ENCODE data around the gene FXR1.
"Not testable (repeated sequence)": the region's sequence is repeated elsewhere in the genome, so short reads cannot be mapped to it uniquely, and the experiment has no call there.

FXR1 gene

DNA sequence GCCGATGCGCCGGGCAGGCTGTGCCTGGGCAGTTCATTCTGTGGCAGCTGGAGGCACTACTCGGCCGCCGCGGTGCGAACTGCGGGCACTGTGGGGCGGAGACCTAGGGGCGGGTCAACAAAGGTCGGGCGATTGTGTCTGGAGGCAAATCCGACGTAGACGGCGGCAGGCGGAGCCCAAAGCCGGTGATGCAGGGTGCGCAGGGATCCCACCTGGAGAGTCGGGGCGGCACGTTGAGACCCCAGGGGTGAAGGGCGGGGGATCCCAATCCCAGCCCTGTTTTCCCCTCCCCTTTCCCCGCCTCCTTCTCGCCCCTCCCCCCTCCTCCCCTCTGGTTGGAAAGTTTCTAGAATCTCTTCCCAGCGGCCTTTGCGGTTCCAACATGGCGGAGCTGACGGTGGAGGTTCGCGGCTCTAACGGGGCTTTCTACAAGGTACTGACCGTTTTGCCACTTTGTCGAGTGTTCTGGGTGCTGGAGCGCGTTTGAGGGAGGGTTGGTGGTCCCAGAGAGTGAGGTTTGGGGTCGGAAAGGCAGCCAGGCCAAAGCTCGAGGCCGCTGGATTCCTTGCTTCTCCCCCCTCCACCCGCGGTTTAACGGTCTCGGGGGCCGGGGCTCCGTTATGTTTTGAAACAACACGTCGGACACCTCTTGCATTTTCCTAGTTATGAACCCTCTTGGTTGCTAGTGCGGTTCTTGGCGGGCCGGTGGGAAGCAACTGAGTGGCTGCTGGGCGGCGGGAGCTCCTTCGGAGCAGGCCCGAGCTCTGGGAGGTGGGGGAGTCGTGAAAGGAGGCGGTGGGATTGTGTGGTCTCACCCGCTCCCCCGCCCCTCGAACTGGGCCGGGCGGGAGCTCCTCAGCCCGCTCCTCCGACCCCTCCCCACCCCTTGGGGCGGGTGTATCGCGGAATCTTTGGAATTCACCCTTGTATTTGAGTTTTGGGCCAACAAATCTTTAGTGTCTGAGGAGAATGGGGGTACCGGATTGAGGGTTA is at the start of gene FXR1:
Gene FXR1 (plus strand): TSS at position 367 of the 993 bp plus-strand sequence. CDS start 16 bp downstream, at position 383.
- peak; percentile 89 for DNase-seq (ENCODE audit: low read depth)

GRCh38 chr3:180870008-180870699 is 42.3 kb upstream of the FXR1 start:
- no peak for DNase-seq (ENCODE audit: low read depth)

DNA sequence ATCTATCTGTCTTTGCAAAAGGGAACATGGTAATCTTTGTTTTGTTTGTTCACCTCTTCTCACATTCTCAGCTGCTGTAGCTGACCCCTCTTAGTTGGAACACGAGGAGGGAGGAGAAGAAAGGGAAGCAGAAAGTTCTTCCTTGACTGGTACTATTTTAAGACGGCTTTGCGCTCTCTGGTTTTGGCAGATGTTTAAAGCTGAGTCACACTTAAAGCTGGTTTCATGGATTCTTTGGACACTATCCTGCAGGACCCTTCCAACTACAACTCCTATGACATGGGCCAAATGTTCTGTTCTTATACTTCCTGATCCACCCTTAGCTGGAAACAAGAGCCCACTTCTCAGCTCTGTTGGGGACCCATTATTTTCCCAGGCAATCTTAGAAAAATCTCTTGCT is 40.6 kb upstream of the FXR1 start:
- no peak for DNase-seq (ENCODE audit: low read depth)

- DNase-seq (ENCODE audit: low read depth): not testable (repeated sequence)
These were observed 40.0 kb upstream of the FXR1 start for GRCh38 chr3:180872430-180872829.

DNA sequence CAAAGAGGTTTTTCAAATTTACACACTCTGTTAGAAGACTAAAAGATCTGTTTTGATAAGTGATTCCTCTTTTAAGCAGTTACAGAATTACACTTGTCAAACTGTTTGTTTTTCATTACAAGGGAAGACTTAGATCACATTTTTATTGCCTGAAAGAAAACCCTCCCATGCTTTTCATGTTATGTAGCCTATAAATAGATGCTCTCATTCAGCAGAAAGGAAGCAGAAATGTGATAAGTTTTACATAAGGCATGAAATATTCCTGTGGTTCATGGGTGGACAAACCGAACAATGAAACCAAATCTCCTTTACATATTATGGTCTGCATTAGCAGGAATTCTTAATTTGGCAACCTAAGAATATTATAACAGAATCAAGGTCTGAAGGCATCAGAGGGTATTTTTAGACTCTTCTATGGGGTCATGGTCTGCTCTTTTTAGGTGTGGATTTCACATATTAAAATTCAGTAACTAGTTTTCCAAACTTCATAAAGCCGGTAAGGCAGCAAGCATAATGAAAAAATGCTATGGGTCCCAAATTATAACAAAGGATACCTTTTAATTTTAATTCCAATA is 37.3 kb upstream of the FXR1 start:
- DNase-seq (ENCODE audit: low read depth): no peak

DNA sequence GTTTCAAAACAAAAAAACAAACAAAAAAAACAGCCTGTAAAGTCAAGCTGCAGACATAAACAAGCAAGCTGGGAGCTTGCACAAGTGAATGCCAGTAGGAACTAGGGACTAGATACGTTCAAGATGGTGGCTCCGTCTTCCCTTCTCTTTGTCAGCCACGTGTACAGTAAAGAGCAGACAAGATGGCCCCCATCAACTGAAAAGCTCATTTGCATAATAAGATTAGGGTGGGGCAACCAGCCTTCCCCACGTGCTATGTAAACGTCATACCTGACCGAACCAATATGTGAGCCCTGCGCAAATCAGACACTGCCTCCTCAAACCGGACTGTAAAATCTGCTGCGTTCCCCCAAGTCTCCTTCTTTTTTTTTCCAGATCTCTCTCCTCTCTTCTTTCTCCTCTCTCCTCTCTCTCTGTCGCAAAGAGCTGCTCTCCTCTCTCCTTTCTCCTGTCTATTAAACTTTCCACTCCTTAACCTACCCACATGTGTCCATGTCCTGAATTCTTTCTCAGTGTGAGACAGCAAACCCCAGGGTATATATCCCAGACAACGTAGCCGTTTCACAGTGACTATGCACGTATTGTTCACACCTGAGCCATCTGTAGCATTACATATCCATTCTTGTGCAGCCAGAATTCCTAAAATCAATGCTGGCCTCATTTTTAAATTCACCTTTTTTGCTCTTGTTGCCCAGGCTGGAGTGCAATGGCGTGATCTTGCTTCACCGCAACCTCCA is 31.2 kb upstream of the FXR1 start:
- DNase-seq (ENCODE audit: low read depth): no peak

DNA sequence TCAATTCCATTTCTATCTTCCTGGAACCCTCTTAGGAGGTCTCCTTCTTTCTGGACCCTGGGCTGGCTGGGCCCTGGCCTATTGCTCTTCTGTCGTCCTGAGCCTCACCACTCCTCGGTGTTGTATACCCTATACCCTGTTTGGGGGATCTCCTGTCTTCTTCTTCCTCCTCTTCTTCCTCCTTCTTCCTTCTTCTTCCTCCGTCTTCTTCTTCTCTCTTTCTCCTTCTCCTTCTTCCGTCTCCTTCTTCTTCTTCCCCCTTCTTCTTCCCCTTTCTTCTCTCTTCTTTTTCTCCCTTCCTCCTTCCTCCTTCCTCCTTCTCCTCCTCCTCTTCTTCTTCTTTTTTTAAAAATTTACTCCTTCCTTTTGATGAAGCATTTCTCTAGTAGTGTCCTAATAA is 30.4 kb upstream of the FXR1 start:
- DNase-seq (ENCODE audit: low read depth): no peak

DNA sequence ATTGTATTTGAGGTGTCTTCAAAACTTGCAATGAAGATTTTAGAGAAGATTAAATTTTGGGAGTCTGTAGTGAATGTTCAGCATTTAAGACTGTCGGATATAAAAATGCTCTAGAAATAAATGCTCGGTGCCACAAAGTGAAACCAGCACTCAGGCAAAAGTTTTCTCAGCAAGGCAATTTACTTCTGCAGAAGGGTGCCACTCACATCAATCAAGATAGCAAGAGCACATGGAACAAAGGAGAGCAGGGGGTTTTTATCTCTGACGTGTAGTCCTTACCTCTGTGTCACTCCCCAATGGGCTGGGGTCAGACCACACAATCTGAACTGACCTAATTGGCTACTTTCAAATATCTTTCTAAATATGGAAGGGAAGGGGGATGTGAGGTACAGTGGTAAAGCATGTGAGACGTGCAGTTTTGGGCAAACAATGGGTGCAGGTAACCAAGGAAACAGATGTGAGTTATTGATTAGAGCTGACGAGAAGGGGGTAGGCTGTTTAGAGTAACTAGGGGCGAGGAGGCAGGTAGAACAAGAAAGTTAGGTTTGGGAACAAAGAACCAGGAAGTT is 23.4 kb upstream of the FXR1 start:
- DNase-seq (ENCODE audit: low read depth): no peak

GRCh38 chr3:180898572-180898971 is 13.9 kb upstream of the FXR1 start:
- no peak for DNase-seq (ENCODE audit: low read depth)

DNA sequence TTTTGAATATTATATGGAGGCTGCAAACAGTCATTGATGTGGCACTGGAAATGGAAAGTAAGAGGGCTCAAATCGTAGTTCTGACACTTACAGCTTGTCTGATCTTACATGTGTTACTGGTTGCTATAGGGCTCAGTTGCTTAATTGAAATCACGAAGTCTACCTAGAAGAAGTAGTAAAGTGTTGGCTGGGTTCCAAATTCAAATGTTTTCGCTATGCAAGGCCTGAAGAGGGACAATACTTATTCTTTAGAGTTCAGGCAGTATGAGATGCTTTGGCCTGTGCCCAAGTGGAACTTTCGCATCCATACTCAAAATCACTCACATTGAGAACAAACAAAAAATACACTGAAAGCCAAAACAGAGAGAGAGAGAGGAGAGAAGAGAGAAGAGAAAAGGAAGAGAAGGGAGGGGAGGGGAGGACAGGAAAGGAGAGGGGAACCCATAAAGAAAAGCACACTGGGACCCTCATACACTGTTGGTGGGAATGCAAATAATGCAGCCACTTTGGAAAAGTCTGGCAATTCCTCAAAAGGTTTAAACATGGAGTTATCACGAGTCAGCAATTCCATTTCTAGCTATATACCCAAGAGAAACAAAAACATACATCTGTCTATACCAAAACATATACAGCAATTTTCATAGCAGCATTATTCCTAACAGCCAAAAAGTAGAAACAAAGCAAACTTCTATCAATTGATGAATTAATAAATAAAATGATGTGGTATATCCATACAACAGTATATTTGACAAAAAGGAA is 2.9 kb upstream of the FXR1 start:
- DNase-seq (ENCODE audit: low read depth): no peak

DNA sequence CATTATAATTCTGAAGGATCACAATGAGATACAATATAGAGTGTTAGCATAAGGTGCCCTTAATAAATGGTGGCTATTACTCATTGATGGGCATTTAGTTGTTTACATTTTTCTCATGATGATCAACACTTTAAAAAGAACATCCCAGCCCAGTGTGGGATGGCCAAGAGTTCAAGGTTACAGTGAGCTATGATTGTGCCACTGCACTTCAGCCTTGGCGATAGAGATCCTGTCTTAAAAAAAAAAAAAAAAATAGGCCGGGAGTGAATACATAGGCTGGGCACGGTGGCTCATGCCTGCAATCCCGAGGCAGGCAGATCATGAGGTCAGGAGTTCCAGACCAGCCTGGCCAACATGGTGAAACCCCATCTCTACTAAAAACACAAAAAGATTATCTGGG is 1.6 kb upstream of the FXR1 start:
- no peak for DNase-seq (ENCODE audit: low read depth)

DNA sequence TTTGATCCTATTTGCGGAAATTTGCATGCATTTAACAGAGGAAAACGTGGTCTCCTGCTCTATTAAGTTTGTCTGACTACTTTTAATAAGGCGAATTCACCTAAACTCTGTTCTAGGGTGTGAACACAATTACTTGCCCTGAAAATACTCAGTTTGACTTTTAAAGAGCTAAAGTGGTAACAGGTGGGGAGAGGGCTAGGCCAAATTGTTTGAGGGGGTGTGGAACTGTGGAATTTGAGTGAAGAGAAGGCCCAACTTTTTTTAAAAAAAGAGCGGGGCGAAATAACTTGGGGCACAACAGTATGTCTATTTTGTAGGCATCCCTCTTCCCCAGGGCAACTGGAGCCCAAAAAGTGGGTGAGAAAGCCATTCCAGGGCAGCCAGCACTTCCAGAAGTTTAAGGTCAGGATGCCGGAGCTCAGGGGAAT is 580 bp upstream of the FXR1 start:
- DNase-seq (ENCODE audit: low read depth): no peak

DNA sequence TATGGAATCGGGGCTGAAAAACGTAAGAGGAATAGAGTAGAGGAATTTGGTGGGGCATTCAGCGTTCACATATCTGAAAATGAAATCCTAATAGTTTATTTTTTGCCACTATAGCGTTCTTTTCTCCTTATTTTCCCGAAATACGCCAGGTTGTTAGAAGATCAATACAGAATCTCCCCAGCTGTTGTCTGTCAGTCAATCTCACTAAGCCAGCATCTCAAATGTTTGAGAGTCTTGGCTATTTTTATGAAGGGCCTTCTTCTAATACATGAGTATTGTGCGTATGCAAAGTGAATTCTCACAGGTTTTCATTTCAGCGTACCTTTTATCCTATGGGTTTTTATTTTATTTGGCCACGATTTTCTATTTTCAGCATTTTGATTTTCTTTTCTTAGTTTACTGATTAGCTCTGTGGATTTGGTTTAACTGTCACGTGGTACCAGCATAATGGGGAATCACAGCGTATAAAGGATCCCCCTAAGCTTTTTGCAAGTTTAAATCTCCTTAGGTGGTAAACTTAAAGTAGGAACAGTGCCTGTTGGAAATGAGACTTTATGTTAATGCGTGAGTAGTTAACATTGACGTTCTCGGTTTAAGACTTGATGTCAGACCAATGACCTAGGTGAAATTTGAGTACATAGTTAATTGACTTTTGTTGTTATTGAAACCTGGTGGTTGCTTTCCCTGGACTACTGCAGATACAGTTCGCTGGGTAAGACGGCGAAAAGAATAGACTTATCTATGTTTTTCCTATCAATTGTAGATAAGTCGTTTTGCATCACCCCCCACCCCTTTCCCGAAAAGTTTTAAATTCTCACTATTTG is 1.3 kb downstream of the FXR1 start:
- DNase-seq (ENCODE audit: low read depth): no peak

DNA sequence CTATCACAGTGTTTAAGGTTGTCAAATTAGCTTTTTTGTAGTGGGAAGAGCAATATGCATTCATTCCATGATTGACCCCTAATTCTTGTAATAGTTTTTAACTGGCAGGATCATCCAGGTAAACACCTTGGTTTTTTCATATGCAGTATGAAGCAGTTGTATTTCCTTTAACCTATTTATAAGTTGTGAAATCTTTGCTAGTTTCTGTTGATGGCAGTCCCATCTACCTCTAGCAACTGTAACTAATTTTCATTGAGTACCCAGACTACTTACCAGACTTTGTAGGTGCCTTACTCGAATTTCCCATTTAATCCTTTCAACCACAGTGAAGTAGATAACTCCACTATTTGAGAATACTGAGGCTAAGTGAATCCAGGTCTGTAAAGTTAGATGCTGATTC is 6.1 kb downstream of the FXR1 start:
- DNase-seq (ENCODE audit: low read depth): no peak

- DNase-seq (ENCODE audit: low read depth): no peak
These were observed 9.8 kb downstream of the FXR1 start for GRCh38 chr3:180922242-180922641.

DNA sequence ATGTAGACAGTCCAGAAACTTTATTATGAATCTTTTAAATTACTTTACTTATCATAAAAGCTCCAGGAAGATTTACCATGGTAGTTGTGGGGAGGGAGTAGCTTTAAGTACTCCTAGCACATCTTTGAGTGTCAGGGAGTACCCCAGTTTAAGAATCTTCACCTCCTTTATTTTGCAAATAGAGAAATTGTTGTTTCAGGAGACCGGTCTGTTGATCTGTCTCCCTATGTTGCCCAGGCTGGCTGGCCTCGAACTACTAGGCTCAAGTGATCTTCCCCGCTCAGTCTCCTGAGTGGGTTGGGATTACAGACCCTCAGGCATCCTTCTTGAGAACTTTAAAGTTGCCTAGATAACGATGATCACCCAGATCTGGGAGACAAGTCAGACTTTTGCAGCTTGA is 11.1 kb downstream of the FXR1 start:
- no peak for DNase-seq (ENCODE audit: low read depth)

DNA sequence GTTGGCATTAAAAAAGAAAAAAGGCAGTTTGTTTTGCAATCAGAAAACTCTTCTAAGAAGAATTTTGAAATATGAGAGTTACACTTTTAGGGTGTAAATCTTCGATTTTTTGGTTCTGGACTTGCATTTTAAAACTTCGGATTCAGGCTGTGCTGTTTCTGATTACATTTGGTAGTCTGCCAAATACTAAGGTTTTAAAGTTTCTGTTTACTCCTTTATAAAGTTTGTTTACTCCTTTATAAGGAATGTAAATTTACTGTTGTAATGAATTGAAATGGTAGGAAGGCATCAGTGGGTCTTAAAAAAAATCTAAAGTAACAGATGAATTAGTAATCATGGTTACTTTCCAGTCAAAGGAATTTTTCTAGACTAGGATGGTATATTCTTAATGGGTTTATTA is 14.1 kb downstream of the FXR1 start:
- DNase-seq (ENCODE audit: low read depth): no peak

DNA sequence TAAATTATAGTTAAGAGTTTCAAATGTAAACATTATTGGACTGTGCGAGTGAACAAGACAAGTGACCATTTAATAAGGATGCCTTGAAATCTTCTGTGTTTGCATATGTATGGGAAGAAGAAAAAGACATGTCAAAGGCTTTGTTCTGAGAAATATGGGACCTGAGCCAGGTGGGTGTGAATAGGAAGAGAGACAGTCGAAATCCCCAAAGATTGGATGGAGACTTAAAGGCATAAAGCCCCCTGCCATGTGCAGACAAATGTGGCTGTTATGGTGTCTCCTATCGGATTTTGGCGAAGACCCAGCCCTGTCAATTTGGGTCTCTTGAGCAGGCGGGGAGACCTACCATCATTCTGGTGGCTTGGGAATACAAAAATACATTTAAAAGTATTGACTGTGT is 16.9 kb downstream of the FXR1 start:
- no peak for DNase-seq (ENCODE audit: low read depth)

DNA sequence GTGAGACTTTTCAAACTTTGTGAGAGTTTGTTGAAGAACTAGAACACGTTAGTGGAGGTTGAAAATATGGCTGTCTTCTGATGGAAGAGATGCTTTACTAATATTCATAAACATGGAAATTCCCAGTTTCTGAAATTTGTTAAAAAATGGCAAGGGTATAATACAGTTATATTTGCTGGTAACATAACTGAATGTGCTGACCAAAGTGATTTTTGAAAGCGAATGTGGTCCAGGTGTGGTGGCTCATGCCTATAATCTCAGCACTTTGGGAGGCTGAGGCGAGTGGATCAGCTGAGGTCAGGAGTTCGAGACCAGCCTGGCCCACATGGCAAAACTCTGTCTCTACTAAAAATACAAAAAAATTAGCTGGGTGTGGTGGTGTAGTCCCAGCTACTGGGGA is 18.1 kb downstream of the FXR1 start:
- no peak for DNase-seq (ENCODE audit: low read depth)

- DNase-seq (ENCODE audit: low read depth): no peak
These were observed 20.3 kb downstream of the FXR1 start for GRCh38 chr3:180932819-180933218.

All from activated T-cell treated with anti-CD3 and anti-CD28 coated beads for 1 hour (primary cell).